ENCODE results near the gene AKAP6. TPM values are rescaled to one million over a fixed set of nuclear protein-coding genes. Genes with fewer than 3 reads are reported as not detected.
A peak's percentile ranks its signal among the peaks of the same experiment; 100 is the strongest.

Gene AKAP6
- total and polyA plus RNA-seq, 7 donors: 0.60 to 56.2 (median 29.5) TPM; not detected in 1

DNA sequence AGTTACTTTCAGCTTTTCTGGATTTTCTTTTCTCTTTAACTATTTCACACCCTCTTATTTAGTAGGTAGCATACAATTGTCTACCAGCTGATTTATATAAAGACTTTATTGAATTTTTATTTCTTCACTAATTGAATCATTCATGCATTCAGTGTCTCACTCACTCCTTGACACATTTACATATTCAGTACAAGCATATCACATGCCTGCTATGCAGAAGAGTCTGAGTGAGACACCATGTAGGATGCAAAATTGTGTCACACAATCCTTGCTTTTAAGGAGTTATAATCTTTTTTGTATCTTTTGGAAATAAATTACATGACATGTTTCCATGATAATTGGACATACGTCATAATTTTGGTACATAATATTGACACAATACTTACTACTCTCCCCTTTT lies 83.0 kb downstream of the AKAP6 start:
- TF ChIP-seq EP300 (IDR thresholded peaks at IDR 0.05) (no peak), POLR2AphosphoS5 (IDR thresholded peaks at IDR 0.05) (no peak), POLR2A (IDR thresholded peaks at IDR 0.05) (no peak)
- TF ChIP-seq, protein P1, sequence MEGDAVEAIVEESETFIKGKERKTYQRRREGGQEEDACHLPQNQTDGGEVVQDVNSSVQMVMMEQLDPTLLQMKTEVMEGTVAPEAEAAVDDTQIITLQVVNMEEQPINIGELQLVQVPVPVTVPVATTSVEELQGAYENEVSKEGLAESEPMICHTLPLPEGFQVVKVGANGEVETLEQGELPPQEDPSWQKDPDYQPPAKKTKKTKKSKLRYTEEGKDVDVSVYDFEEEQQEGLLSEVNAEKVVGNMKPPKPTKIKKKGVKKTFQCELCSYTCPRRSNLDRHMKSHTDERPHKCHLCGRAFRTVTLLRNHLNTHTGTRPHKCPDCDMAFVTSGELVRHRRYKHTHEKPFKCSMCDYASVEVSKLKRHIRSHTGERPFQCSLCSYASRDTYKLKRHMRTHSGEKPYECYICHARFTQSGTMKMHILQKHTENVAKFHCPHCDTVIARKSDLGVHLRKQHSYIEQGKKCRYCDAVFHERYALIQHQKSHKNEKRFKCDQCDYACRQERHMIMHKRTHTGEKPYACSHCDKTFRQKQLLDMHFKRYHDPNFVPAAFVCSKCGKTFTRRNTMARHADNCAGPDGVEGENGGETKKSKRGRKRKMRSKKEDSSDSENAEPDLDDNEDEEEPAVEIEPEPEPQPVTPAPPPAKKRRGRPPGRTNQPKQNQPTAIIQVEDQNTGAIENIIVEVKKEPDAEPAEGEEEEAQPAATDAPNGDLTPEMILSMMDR (IDR thresholded peaks at IDR 0.05): no peak
- DNase-seq: no peak
- Histone ChIP-seq H3K9me3 (no peaks in the 10 kb centered on the region), H3K4me1 (peaks cover 0 to 62% (median 46%) of the 10 kb centered on the region in 4 donors), H3K27me3 (no peaks in the 10 kb centered on the region), H3K4me3 (no peak overlapping the region), H3K36me3 (no peaks in the 10 kb centered on the region), H3K27ac (peak overlapping the region in 1 of 4 donors; percentile 83)
- 93 to 98% methylated on average over 1 of the region's 1 CpG for WGBS, 2 donors
- intact Hi-C loops (cut with DNase I): no loop called here

DNA sequence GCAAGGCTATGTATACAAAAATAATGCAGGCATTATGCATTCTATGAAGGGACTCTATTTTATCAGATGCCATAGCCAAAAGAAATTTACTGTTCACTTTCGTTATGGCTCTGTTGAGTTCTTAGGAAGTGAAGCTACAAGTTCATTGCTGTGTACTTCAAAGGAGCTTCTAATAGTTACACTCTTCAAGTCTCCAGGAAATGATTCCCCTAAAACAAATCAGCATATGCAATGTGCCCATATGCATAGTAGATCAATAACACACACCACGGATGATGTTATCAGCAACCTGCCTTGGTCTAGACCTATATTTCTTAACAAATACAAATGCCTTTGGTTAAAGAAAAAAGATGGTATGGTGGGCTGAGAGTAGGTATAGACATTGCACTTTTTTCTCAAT lies 83.4 kb downstream of the AKAP6 start:
- no peak for TF ChIP-seq EP300 (IDR thresholded peaks at IDR 0.05)
- TF ChIP-seq, protein P1 (IDR thresholded peaks at IDR 0.05): no peak
- TF ChIP-seq POLR2A (IDR thresholded peaks at IDR 0.05): no peak
- TF ChIP-seq POLR2AphosphoS5 (IDR thresholded peaks at IDR 0.05): no peak
- Histone ChIP-seq H3K4me3 (no peak overlapping the region), H3K36me3 (no peaks in the 10 kb centered on the region), H3K27me3 (no peaks in the 10 kb centered on the region), H3K27ac (peak overlapping the region in 1 of 4 donors; percentile 83), H3K9me3 (no peaks in the 10 kb centered on the region), H3K4me1 (peaks cover 0 to 62% (median 43%) of the 10 kb centered on the region in 4 donors)
- no peak for DNase-seq
- 43 to 66% methylated on average over 2 of the region's 2 CpGs for WGBS, 2 donors
- intact Hi-C loops (cut with DNase I): no loop called here

- 32 to 47% methylated on average over 4 of the region's 4 CpGs for WGBS, 2 donors
- TF ChIP-seq EP300 (IDR thresholded peaks at IDR 0.05): no peak
- TF ChIP-seq POLR2A (IDR thresholded peaks at IDR 0.05): no peak
- TF ChIP-seq, protein P1 (IDR thresholded peaks at IDR 0.05): no peak
- no peak for TF ChIP-seq POLR2AphosphoS5 (IDR thresholded peaks at IDR 0.05)
- intact Hi-C loops (cut with DNase I): no loop called here
- Histone ChIP-seq H3K36me3 (no peaks in the 10 kb centered on the region), H3K4me3 (no peak overlapping the region), H3K27ac (peak overlapping the region in 3 of 4 donors; percentile 24 to 83 (median 78)), H3K9me3 (no peaks in the 10 kb centered on the region), H3K27me3 (no peaks in the 10 kb centered on the region), H3K4me1 (peaks cover 0 to 62% (median 45%) of the 10 kb centered on the region in 4 donors)
- no peak for DNase-seq
Measured at GRCh38 chr14:32413967-32414640, 85.0 kb downstream of the AKAP6 start.

GRCh38 chr14:32414808-32415255 lies 85.7 kb downstream of the AKAP6 start:
- Histone ChIP-seq H3K9me3 (no peaks in the 10 kb centered on the region), H3K27ac (peak overlapping the region in 3 of 4 donors; percentile 24 to 83 (median 78)), H3K36me3 (no peaks in the 10 kb centered on the region), H3K4me1 (peaks cover 0 to 62% (median 40%) of the 10 kb centered on the region in 4 donors), H3K4me3 (no peak overlapping the region), H3K27me3 (no peaks in the 10 kb centered on the region)
- 52 to 55% methylated on average over 3 of the region's 3 CpGs for WGBS, 2 donors
- TF ChIP-seq POLR2AphosphoS5 (IDR thresholded peaks at IDR 0.05): no peak
- TF ChIP-seq, protein P1 (IDR thresholded peaks at IDR 0.05): no peak
- no peak for TF ChIP-seq EP300 (IDR thresholded peaks at IDR 0.05)
- no peak for TF ChIP-seq POLR2A (IDR thresholded peaks at IDR 0.05)
- intact Hi-C loops (cut with DNase I): no loop called here
- no peak for DNase-seq
